H9 (cell line): Measurements from ENCODE around the gene TRIM69. TPM values are rescaled to one million over a fixed set of nuclear protein-coding genes. Genes with fewer than 3 reads are reported as not detected.
"Not testable (repeated sequence)": the region's sequence is repeated elsewhere in the genome, so short reads cannot be mapped to it uniquely, and the experiment has no call there.

Experiments
- DNase-seq: peaks from one replicate; pipeline ENCODE4 v3.0.0-alpha.2; 2017
- H2AFZ ChIP-seq: one replicate; pipeline ENCODE4 v1.6.1; 2013; ENCODE audit warnings: mild to moderate bottlenecking, low read length, control low read depth, moderate library complexity
- H2AK5ac ChIP-seq: 2 replicates; pipeline ENCODE4 v1.6.1; 2013; ENCODE audit warnings: low read length, control low read depth, mixed read lengths; ENCODE audit not compliant: insufficient read length
- H2BK120ac ChIP-seq: one replicate; pipeline ENCODE4 v1.6.1; 2013; ENCODE audit warnings: low read depth, mild to moderate bottlenecking, low read length, control low read depth, inconsistent platforms; ENCODE audit not compliant: poor library complexity, severe bottlenecking
- H2BK12ac ChIP-seq: 2 replicates; pipeline ENCODE4 v1.6.1; 2013; ENCODE audit warnings: low read length, control low read depth, mixed read lengths, low read depth; ENCODE audit not compliant: insufficient read length
- H2BK15ac ChIP-seq: 2 replicates; pipeline ENCODE4 v1.6.1; 2013; ENCODE audit warnings: low read depth, low read length, control low read depth
- H2BK20ac ChIP-seq: one replicate; pipeline ENCODE4 v1.6.1; 2013; ENCODE audit warnings: low read depth, mild to moderate bottlenecking, low read length, control low read depth, inconsistent platforms; ENCODE audit not compliant: poor library complexity, severe bottlenecking
- H2BK5ac ChIP-seq: 2 replicates; pipeline ENCODE4 v1.6.1; 2013; ENCODE audit warnings: low read length, control low read depth, mixed read lengths; ENCODE audit not compliant: insufficient read length
- H3K14ac ChIP-seq: 2 replicates; pipeline ENCODE4 v1.6.1; 2013; ENCODE audit warnings: low read length, control low read depth; ENCODE audit not compliant: insufficient read depth
- H3K18ac ChIP-seq: 2 replicates; pipeline ENCODE4 v1.6.1; 2013; ENCODE audit warnings: low read depth, mild to moderate bottlenecking, mixed read lengths, low read length, control low read depth; ENCODE audit not compliant: insufficient read length
- H3K23ac ChIP-seq: 2 replicates; pipeline ENCODE4 v1.6.1; 2013; ENCODE audit warnings: low read length, control low read depth, mixed read lengths, low read depth; ENCODE audit not compliant: insufficient read length
- H3K23me2 ChIP-seq: 2 replicates; pipeline ENCODE4 v1.6.1; 2013; ENCODE audit warnings: low read depth, mild to moderate bottlenecking, mixed read lengths, low read length, control low read depth; ENCODE audit not compliant: insufficient read length, poor library complexity, severe bottlenecking
- H3K27ac ChIP-seq: 2 replicates; pipeline ENCODE4 v1.5.1; 2013; ENCODE audit warnings: low read length, control low read depth, mixed read lengths, low read depth; ENCODE audit not compliant: insufficient read length
- H3K27me3 ChIP-seq: 2 replicates; pipeline ENCODE4 v1.6.1; 2013; ENCODE audit warnings: low read length, control low read depth, inconsistent platforms; ENCODE audit not compliant: insufficient read depth
- H3K4ac ChIP-seq: 2 replicates; pipeline ENCODE4 v1.6.1; 2013; ENCODE audit warnings: low read depth, mild to moderate bottlenecking, control low read depth, inconsistent platforms, low read length, moderate library complexity
- H3K4me1 ChIP-seq: 2 replicates; pipeline ENCODE4 v1.6.1; 2013; ENCODE audit warnings: low read length, control low read depth, inconsistent platforms; ENCODE audit not compliant: insufficient read depth
- H3K4me2 ChIP-seq: 2 replicates; pipeline ENCODE4 v1.6.1; 2013; ENCODE audit warnings: low read length, control low read depth, mixed read lengths; ENCODE audit not compliant: insufficient read length, insufficient read depth
- H3K56ac ChIP-seq: 2 replicates; pipeline ENCODE4 v1.6.1; 2013; ENCODE audit warnings: low read depth, mild to moderate bottlenecking, mixed read lengths, low read length, control low read depth; ENCODE audit not compliant: insufficient read length
- H3K79me1 ChIP-seq: 2 replicates; pipeline ENCODE4 v1.6.1; 2013; ENCODE audit warnings: low read depth, mild to moderate bottlenecking, moderate library complexity, low read length, control low read depth, inconsistent platforms; ENCODE audit not compliant: insufficient read depth, poor library complexity, severe bottlenecking
- H3K79me2 ChIP-seq: 2 replicates; pipeline ENCODE4 v1.6.1; 2013; ENCODE audit warnings: low read length, control low read depth, inconsistent platforms; ENCODE audit not compliant: insufficient read depth
- H3K9ac ChIP-seq: 2 replicates; pipeline ENCODE4 v1.6.1; 2013; ENCODE audit warnings: low read length, control low read depth, mixed read lengths; ENCODE audit not compliant: insufficient read length; ENCODE audit errors: extremely low read depth
- H3K9me3 ChIP-seq: one replicate; pipeline ENCODE4 v1.6.1; 2013; ENCODE audit warnings: low read depth, low read length, inconsistent platforms; ENCODE audit not compliant: control insufficient read depth
- H3T11ph ChIP-seq: one replicate; pipeline ENCODE4 v1.6.1; 2013; ENCODE audit warnings: mild to moderate bottlenecking, low read length, control low read depth, inconsistent platforms
- H4K20me1 ChIP-seq: one replicate; pipeline ENCODE4 v1.6.1; 2013; ENCODE audit not compliant: control insufficient read depth, insufficient read length, insufficient read depth
- H4K5ac ChIP-seq: 2 replicates; pipeline ENCODE4 v1.6.1; 2013; ENCODE audit warnings: low read depth, mild to moderate bottlenecking, mixed read lengths, low read length, control low read depth; ENCODE audit not compliant: insufficient read length
- H4K8ac ChIP-seq: replicated peaks from 2 replicates; pipeline ENCODE4 v1.6.1; 2013; ENCODE audit warnings: low read length, control low read depth, mixed read lengths, low read depth; ENCODE audit not compliant: insufficient read length
- H4K91ac ChIP-seq: 2 replicates; pipeline ENCODE4 v1.6.1; 2013; ENCODE audit warnings: low read depth, mild to moderate bottlenecking, moderate library complexity, mixed read lengths, low read length, control low read depth; ENCODE audit not compliant: insufficient read length
- H3K27ac Mint-ChIP-seq, 3 experiments: 2 replicates in 2 of 3; 3 replicates in 1 of 3; pipeline ENCODE4 v1.8.0; 2020 to 2021; ENCODE audit warnings: mixed read lengths in 3 of 3, mild to moderate bottlenecking in 1 of 3, moderate library complexity in 1 of 3
- H3K27me3 Mint-ChIP-seq: 2 replicates; pipeline ENCODE4 v1.8.0; 2021; ENCODE audit warnings: low read depth, mild to moderate bottlenecking, moderate library complexity, mixed read lengths
- H3K36me3 Mint-ChIP-seq, 3 experiments: 2 replicates in 2 of 3; 3 replicates in 1 of 3; pipeline ENCODE4 v1.8.0; 2020 to 2021; ENCODE audit warnings: low read depth in 3 of 3, mixed read lengths in 3 of 3; ENCODE audit not compliant: insufficient read depth in 1 of 3
- H3K4me1 Mint-ChIP-seq, 2 experiments: 2 replicates each; pipeline ENCODE4 v1.8.0; 2020; ENCODE audit warnings: mixed read lengths in 2 of 2
- H3K4me3 Mint-ChIP-seq, 2 experiments: 2 replicates in 1 of 2; 3 replicates in 1 of 2; pipeline ENCODE4 v1.8.0; 2020 to 2021; ENCODE audit warnings: mild to moderate bottlenecking in 2 of 2, mixed read lengths in 2 of 2, moderate library complexity in 1 of 2
- H3K9me3 Mint-ChIP-seq, 2 experiments: 2 replicates in 1 of 2; 3 replicates in 1 of 2; pipeline ENCODE4 v1.8.0; 2020; ENCODE audit warnings: mild to moderate bottlenecking in 2 of 2, mixed read lengths in 2 of 2, moderate library complexity in 1 of 2
- CTCF ChIP-seq: fragments of 200-600 bp; sonication (generic); conservative IDR thresholded peaks from 3 replicates; pipeline ENCODE4 v1.8.0; 2021; ENCODE audit warnings: antibody characterized with exemption, mild to moderate bottlenecking
- WGBS: extraction: QIAGEN DNeasy Blood & Tissue Kit; methylation state at CpG from one replicate; pipeline ENCODE4 v1.1.7; 2013; ENCODE audit warnings: missing lambda C conversion rate, low lambda C conversion rate, mixed read lengths; ENCODE audit not compliant: insufficient read length; ENCODE audit errors: extremely low coverage; 5-methylcytosine and 5-hydroxymethylcytosine counted together
- total RNA-seq: library from RNA; stranded (reverse); gene quantifications from 2 replicates; pipeline ENCODE4 v1.2.1, GENCODE V29; 2021

TRIM69 gene
- total RNA-seq, 1 experiment from 2014 or later: 4.3 TPM

GRCh38 chr15:44727485-44728231 is 8.7 kb upstream of the TRIM69 start:
- no peak overlapping the region for H2AFZ ChIP-seq
- no peak overlapping the region for H3K27ac ChIP-seq

GRCh38 chr15:44728232-44728575 is 8.1 kb upstream of the TRIM69 start:
- H3K23me2 ChIP-seq, H3K14ac ChIP-seq, H3K23ac ChIP-seq, H3K79me2 ChIP-seq, H3K79me1 ChIP-seq, H2BK20ac ChIP-seq, H3K27me3 ChIP-seq, H3T11ph ChIP-seq, H2BK15ac ChIP-seq, H3K4ac ChIP-seq, H4K20me1 ChIP-seq, H3K27me3 Mint-ChIP-seq, H3K36me3 Mint-ChIP-seq, H3K56ac ChIP-seq, H3K4me1 ChIP-seq, H3K9ac ChIP-seq, H2AFZ ChIP-seq, H3K18ac ChIP-seq, H3K9me3 Mint-ChIP-seq, H3K9me3 ChIP-seq, H2BK12ac ChIP-seq, H4K5ac ChIP-seq, H2BK5ac ChIP-seq, DNase-seq, H2AK5ac ChIP-seq, H4K91ac ChIP-seq, H4K8ac ChIP-seq: not testable (repeated sequence)
- peak overlapping the region; percentile 94 for H2BK120ac ChIP-seq
- H3K27ac Mint-ChIP-seq: peak overlapping the region; percentile 84 to 99 (median 98); a peak in 6 of 7 replicates
- H3K4me3 Mint-ChIP-seq: peak overlapping the region; percentile 85 to 95
- no CpG with 5 or more reads among the region's 5 CpGs for WGBS
- H3K4me1 Mint-ChIP-seq: peaks cover 15 to 21% of the 10 kb centered on the region in 2 experiments
- H3K27ac ChIP-seq: peak overlapping the region; percentile 87
- peak overlapping the region; percentile 93 for H3K4me2 ChIP-seq

More at GRCh38 chr15:44727485-44728231, 8.7 kb upstream of the TRIM69 start:
- Histone ChIP-seq H2AK5ac (no peak overlapping the region), H3K79me2 (no peaks in the 10 kb centered on the region), H4K91ac (no peak overlapping the region), H3K4me1 (peaks cover 3% of the 10 kb centered on the region; the same call in 1 of the 2 replicates), H2BK5ac (no peak overlapping the region), H3K56ac (no peak overlapping the region), H2BK20ac (no peak overlapping the region), H3K9me3 (no peaks in the 10 kb centered on the region), H3K27me3 (no peaks in the 10 kb centered on the region), H3K14ac (no peak overlapping the region), H4K8ac (no peak overlapping the region), H3K23ac (no peak overlapping the region), H3T11ph (no peak overlapping the region), H3K9ac (no peak overlapping the region), H2BK120ac (no peak overlapping the region), H3K4ac (no peak overlapping the region), H3K79me1 (no peaks in the 10 kb centered on the region), H2BK15ac (no peak overlapping the region), H3K23me2 (peaks cover 7% of the 10 kb centered on the region), H3K18ac (no peak overlapping the region), H4K20me1 (no peaks in the 10 kb centered on the region), H2BK12ac (no peak overlapping the region), H3K4me2 (no peak overlapping the region), H4K5ac (no peak overlapping the region)
- H3K27me3 Mint-ChIP-seq: no peaks in the 10 kb centered on the region
- no CpG with 5 or more reads among the region's 6 CpGs for WGBS
- peaks cover 15 to 21% of the 10 kb centered on the region in 2 experiments for H3K4me1 Mint-ChIP-seq
- no peak for TF ChIP-seq CTCF
- peaks cover 0 to 3% (median 0%) of the 10 kb centered on the region in 3 experiments; a peak in 1 of 7 replicates for H3K36me3 Mint-ChIP-seq
- H3K27ac Mint-ChIP-seq: peak overlapping the region in 1 of 3 experiments; percentile 44; a peak in 2 of 7 replicates
- H3K9me3 Mint-ChIP-seq: no peaks in the 10 kb centered on the region
- no peak for DNase-seq
- H3K4me3 Mint-ChIP-seq: peak overlapping the region; percentile 29 to 63; a peak in 4 of 5 replicates
